GM12891 (cell line): Measurements from ENCODE around the gene ADRB1.

Experiments used
- PAX5 ChIP-seq: IDR thresholded peaks from 2 replicates; pipeline ENCODE4 v1.6.1; 2011; ENCODE audit warnings: low read length, moderate library complexity, mild to moderate bottlenecking; ENCODE audit not compliant: insufficient read depth, severe bottlenecking
- POLR2A ChIP-seq: IDR thresholded peaks from 2 replicates; pipeline ENCODE4 v1.6.1; 2011; ENCODE audit warnings: low read depth, low read length, control low read depth
- SPI1 ChIP-seq: IDR thresholded peaks from 2 replicates; pipeline ENCODE4 v1.6.1; 2011; ENCODE audit warnings: low read depth, low read length, control low read depth
- TAF1 ChIP-seq: IDR thresholded peaks from 2 replicates; pipeline ENCODE4 v1.6.1; 2011; ENCODE audit warnings: low read depth, low read length, control low read depth

GRCh38 chr10:114061789-114062188 is 18.1 kb downstream of the ADRB1 start:
- no peak for TF ChIP-seq TAF1
- TF ChIP-seq POLR2A: no peak
- TF ChIP-seq SPI1: no peak
- TF ChIP-seq PAX5: no peak
